VCaP (cell line): Measurements from ENCODE around the gene OVCH1.

ENCODE experiments used
- H3K27ac ChIP-seq: fragments of 450-650 bp; 2 replicates; pipeline ENCODE4 v1.5.1; 2017
- CTCF ChIP-seq: fragments of 450-650 bp; conservative IDR thresholded peaks from 2 replicates; pipeline ENCODE4 v1.5.1; 2017; ENCODE audit warnings: mild to moderate bottlenecking, moderate library complexity

The OVCH1 gene

GRCh38 chr12:29537298-29537697 is 39.8 kb upstream of the OVCH1 start:
- no peak overlapping the region for H3K27ac ChIP-seq
- TF ChIP-seq CTCF: no peak

- no peak for TF ChIP-seq CTCF
- no peak overlapping the region for H3K27ac ChIP-seq
Observed at GRCh38 chr12:29534935-29535334, 37.4 kb upstream of the OVCH1 start.

- no peak for TF ChIP-seq CTCF
Observed at GRCh38 chr12:29533815-29534489, 36.5 kb upstream of the OVCH1 start.

GRCh38 chr12:29531471-29531870 is 34.0 kb upstream of the OVCH1 start:
- H3K27ac ChIP-seq: no peak overlapping the region
- no peak for TF ChIP-seq CTCF

More at GRCh38 chr12:29533815-29534489, 36.5 kb upstream of the OVCH1 start:
- no peak overlapping the region for H3K27ac ChIP-seq

GRCh38 chr12:29530436-29530835 is 33.0 kb upstream of the OVCH1 start:
- no peak for TF ChIP-seq CTCF
- H3K27ac ChIP-seq: no peak overlapping the region

- no peak for TF ChIP-seq CTCF
- H3K27ac ChIP-seq: no peak overlapping the region
Observed at GRCh38 chr12:29528161-29528560, 30.7 kb upstream of the OVCH1 start.

GRCh38 chr12:29521951-29522350 is 24.5 kb upstream of the OVCH1 start:
- H3K27ac ChIP-seq: no peak overlapping the region
- TF ChIP-seq CTCF: no peak
